Inferior parietal cortex (tissue), 1 donor: Measurements from ENCODE around the gene BTBD16.

Source experiments
- DNase-seq: peaks from one replicate; pipeline ENCODE4 v3.0.0-alpha.2; 2016; ENCODE audit errors: extremely low spot score

BTBD16 gene

DNA sequence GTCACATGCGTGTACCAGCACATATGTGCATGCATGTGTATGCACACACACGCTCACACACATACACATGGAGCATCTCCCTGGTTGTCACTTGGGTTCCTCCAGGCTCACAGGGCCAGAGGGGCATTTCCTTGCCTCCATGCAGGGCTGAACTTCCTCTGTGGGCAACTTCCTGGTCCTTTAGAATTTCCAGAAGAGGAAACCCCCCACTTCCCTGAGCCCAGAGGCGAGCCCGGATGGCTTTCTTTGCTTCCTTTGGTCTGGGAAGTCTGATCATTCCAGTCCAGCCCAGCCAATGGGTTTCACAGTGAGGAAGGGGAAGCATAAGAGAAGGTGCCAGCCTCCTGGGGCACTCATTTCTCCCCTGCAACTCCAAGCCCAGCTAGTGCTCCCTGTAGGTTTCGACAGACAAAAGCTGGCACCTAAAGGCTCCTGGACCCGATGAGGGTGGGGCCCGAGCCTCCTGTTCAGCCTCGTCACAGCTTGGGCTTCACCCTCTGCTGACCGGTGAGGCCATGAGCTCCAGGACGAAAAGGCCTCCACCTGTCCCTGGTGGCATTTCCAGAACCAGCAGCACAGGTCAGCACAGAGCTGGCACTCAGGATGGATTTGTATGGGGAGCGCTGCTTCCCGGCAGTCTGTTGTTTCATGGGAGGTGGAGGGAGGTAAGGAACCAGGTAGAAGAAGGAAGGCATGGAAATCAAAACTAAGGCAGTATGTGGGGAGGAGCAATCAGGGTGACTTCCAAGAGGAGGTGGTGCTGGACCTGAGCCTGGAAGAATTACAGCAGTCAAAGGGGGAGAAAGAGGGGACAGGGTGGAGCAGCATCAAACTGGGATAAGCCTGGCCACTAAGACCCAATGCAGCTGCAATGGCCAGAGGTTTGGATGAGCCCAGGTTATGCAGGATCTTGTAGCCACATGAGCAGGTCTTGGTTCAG is 23.7 kb downstream of the BTBD16 start:
- DNase-seq: no peak

- DNase-seq: no peak
Observed at GRCh38 chr10:122295451-122295809, 24.3 kb downstream of the BTBD16 start.

DNA sequence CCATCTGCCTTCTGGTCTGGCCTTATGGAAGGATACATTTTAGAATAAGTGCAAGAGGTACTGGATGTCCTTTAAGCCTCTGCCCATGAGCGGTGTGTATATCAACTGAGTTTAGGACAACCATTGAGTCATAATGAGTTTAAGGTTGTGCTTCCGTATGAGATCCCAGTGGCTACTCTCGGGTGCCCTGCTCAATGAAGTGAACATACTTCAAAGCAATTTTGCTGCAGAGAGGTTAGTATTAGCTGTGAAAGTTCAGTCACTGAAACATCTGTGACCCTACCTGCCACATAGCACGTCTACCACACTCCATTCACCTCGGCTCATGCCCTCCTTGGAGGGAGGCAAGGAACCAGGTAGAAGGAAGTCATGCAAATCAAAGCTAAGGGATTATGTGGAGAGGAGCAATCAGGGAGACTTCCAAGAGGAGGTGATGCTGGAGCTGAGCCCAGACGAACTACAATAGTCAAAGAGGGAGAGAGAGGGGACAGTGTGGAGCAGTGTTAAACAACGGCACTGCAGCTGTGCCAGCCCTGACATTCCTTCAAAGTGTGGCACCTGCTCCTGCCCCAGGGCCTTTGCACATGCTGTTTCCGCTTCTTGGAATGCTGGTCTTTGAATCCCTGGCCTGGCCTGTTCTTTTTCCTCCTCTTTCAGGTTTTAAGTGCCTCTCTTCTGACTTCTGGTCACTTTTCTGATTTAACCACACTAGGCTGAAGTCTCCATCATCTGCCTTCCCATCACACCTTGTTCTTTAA is 25.4 kb downstream of the BTBD16 start:
- DNase-seq: no peak

GRCh38 chr10:122297583-122297982 is 26.5 kb downstream of the BTBD16 start:
- no peak for DNase-seq

GRCh38 chr10:122298206-122298597 is 27.1 kb downstream of the BTBD16 start:
- DNase-seq: no peak

- peak; percentile 94 for DNase-seq
Observed at GRCh38 chr10:122298598-122299301, 27.7 kb downstream of the BTBD16 start.

- DNase-seq: no peak
Observed at GRCh38 chr10:122299423-122300075, 28.5 kb downstream of the BTBD16 start.

DNA sequence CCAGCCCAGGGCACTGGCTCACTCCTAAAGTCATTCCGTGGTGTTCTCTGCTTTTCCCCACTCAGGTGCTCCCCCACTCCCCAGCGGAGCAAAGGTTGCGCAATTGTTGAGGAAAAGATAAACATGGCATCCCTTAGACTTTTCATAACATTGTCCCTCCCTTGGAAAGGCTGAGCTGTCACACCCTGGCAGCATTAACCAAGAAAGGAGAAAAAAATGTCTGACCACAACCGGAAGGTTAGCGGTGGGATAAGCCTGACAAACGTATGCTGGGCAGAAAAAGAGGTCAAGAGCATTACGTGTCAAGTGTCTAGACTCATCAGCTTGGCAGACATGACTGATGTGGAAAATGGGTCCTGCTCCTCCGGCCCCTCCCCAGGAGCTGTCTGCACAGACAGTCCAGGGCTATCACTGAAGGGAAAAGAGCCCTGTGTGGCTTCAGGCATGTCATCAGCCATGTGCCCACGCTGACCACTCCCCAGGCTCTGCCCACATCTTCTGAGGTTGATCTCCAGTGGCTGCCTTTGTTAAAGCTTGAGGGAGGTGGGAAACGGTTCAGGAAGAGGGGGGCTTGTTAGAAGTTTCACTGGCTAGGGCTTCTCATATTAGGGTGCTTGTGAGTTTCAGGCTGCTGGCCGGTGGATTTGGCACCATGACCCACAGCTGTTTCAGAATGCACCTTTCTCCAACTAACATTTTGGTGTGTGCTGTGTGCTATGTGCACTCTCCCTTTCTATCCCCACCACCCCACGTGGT is 30.1 kb downstream of the BTBD16 start:
- DNase-seq: no peak

DNA sequence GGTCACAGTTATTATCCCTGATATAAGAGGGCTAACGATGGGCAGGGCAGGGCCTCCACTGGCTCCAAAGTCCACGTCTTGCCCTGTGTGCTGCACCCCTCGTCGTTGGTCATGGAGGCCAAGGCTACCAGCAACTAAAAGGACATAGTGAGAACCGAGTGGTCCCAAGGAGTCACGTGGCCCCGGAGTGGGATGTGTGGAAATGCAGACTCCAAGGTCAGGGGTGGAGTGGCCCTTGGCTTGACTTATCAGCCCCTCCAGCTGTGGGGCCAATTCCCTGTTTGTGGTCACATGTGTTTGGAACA is 30.7 kb downstream of the BTBD16 start:
- DNase-seq: no peak

- no peak for DNase-seq
Observed at GRCh38 chr10:122302315-122302714, 31.2 kb downstream of the BTBD16 start.

- DNase-seq: peak; percentile 66
Observed at GRCh38 chr10:122303271-122304053, 32.4 kb downstream of the BTBD16 start.

GRCh38 chr10:122304054-122304579 is 33.0 kb downstream of the BTBD16 start:
- DNase-seq: no peak

GRCh38 chr10:122306282-122306681 is 35.2 kb downstream of the BTBD16 start:
- DNase-seq: no peak

- no peak for DNase-seq
Observed at GRCh38 chr10:122306744-122307143, 35.6 kb downstream of the BTBD16 start.

DNA sequence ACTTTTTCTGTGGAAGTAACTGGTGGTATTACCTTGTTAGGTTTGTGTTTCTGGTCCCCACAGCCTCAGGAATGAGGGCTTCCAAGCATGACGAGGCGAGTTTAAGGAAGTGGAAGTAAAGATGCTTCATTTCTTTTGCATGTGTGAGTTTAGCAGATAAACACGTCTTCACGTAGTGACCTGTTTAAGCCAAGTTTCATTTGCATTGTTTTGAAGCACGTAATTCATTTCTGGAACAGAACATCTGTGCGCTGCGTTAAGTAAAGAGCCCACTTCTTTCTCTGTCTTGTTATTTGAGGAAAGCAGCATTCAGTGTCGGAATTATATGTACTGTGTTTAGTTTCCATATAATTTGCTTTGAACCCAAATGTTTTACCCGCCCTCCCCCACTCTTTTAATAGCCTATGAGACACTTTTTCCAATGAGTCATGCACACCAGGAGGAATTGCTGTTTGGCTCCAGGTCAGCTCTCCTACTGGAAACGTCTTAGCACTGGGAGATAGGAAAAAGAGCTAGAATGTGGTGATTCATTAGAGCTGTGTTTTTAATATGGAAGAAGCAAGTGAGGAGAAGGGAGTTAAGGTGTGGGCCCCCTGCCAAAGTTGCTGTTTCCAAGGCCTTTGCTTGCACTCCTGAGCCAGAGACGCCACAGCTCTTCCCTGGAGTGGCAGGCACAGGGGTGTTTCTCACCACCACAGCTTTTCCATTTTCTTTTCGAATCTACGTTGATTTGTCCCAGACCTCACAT is 36.7 kb downstream of the BTBD16 start:
- DNase-seq: no peak

DNA sequence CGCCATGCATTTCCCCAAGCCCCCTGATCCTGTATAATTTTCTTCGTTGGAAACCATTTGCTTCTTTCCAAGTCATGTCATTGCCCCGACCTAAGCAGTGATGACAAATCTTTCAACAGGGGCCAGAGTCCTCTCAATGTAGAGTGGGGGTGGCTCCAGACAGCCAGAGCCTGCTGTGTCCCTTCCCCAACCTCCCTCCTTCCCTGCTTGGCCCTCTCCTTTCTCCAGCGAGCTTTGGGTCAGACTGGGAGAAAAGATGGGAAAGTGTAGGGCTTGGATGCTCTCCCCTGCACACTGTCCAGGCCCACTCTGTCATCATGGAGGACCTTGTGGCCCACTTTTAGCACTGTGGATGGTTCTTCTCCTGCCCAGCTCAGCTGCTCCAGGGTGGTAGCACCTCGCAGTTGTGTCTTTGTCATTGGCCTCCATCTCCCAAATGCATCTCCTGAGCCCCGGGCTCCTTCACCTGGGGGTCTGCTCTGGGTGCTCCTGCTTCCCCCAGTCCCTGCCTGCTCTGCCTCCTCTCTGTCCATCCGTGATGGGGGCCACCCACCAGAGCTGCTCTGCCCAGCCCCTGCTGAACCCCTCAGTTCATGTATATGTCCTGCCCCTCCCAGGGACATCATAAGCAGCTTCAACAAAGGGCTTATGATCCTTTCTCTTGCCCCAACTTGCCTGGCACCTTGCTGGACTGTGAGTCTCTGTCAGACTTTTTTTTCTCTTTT is 37.5 kb downstream of the BTBD16 start:
- no peak for DNase-seq

GRCh38 chr10:122310311-122311050 is 39.4 kb downstream of the BTBD16 start:
- DNase-seq: no peak

DNA sequence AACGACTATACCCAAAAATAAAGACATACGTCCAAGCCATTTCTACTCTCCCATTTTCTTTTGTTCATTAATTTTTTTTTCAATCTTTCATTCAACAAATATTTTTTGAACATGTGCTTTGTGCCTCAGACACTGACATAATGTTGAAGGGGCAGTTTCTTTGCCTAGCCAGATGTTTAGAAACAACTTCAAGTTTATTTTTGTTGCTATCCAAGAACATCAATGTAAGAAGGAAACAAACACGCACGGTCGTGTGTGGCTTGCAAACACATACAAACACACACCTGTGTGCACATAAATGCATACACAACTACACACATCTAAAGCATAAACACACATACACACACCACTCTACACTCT is 39.9 kb downstream of the BTBD16 start:
- no peak for DNase-seq
